GM18526 (cell line): ENCODE results near the gene TF.

Experiments
- POLR2A ChIP-seq: IDR thresholded peaks from 3 replicates; pipeline ENCODE4 v1.6.1; 2011; ENCODE audit not compliant: insufficient read length; ENCODE audit errors: extremely low read depth

TF gene

DNA sequence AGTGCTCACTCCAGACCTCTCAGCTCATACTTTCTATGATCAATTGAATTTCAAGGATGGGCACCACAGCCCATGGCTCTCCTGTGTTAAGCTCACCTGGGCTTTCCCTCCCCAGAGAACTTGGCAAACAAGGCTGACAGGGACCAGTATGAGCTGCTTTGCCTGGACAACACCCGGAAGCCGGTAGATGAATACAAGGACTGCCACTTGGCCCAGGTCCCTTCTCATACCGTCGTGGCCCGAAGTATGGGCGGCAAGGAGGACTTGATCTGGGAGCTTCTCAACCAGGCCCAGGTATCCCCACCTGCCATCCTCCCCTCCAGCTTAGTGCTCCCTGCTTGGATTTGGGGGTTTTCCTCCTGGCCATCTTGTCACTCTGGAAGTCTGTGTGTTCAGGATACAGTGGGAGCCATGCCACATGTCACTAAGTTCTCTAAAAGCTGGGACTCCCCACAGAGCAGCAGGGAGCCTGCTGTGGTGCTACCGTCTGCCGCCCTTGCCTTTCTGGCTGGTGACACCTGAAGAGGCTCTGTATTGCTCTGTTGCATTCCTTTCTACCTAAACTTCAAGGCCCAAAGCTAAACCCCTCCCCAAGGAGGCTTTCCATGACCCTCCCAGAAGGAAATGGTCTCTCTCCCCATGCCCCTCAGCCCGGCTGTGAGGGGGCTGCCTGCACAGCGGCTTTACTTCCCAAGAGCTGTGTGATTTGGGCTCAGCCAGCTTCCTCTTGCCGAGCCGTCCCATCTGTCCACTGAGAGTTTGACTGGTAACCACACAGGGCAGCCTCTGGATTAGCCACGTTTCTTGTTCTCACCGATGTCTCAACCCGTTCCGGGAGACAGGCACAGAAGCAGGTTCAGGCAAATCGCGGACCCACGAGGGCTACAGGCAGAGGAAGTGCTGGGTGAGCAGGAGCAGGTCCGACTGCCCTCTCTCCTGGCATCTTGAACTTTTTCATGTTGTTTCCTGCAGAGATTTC, 10.8 kb downstream of the TF start:
- no peak for TF ChIP-seq POLR2A

DNA sequence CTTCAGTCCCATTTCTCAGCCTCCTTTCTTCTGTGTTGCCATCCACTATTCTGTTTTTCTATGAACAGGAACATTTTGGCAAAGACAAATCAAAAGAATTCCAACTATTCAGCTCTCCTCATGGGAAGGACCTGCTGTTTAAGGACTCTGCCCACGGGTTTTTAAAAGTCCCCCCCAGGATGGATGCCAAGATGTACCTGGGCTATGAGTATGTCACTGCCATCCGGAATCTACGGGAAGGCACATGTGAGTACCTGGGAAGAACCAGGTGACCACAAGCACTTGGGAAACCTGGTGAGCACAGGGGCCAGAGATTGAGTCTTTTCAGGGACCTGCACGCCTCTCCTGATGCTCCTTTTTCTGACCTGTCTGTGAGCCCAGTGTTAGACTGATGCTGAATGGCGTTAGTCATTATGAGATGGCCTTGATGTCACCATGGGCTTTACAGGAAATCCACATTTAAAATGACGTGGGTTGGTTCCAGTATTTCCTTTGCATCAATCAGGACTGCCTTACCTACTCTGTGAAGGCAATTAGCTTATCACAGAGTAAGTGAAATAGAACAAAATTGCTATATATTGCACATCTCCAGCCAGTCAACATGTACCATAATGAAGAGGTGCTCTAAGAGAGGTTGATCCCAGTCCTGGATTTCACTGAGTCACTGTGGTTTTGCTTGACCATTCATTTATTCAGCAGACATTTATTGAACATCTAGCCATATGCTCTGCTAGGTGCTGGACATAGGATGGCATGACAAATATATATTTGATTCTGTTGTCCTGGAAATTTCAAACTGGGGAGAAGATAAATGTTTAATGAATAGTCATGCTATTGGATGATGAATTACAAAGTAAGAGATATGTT, 11.7 kb downstream of the TF start:
- no peak for TF ChIP-seq POLR2A

DNA sequence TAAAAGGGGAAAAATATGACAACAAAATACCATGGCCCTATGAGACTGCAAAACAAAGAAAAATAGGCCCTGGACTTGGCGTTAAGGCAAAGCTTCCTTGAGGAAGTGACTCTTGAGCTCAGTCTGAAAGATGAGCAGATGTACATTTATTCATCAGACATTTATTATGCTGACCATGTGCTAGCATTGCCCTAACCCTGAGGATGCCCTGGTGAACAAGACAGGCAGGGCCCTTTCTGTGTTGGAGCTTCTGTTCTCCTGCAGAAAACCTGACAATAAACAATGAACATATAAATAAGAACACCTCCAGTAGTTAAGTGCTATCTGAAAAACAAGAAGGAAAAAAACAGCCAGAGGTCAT, 12.4 kb downstream of the TF start:
- no peak for TF ChIP-seq POLR2A

DNA sequence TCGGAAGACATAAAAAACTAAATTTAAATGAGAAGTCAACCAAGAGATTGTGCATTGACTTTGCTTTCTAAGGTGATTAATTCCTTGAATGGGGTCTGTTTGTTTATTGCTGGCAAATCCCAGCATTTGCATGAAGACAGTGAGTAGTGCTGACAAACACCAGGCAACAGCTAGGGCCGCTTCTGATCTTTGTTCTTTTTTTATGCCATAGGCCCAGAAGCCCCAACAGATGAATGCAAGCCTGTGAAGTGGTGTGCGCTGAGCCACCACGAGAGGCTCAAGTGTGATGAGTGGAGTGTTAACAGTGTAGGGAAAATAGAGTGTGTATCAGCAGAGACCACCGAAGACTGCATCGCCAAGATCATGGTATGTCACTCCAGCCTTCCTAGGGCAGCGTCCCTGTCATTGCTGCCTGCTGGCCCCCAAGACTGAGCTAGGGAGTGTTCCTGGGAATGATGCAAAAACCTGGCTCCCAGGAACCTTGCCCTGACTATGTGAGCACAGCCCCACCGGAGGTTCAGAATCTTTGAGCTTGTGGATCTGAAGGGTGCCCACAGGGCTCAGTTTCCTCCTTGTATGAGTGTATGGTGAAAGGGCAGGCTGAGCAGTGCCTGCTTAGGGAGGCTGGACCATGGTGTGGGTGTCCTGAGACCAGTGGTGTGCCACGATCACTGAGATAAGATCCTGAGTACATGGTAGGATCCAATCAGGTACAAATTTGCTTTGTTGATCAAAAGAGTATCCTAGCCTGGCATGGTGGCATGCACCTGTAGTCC, 13.0 kb downstream of the TF start:
- no peak for TF ChIP-seq POLR2A

DNA sequence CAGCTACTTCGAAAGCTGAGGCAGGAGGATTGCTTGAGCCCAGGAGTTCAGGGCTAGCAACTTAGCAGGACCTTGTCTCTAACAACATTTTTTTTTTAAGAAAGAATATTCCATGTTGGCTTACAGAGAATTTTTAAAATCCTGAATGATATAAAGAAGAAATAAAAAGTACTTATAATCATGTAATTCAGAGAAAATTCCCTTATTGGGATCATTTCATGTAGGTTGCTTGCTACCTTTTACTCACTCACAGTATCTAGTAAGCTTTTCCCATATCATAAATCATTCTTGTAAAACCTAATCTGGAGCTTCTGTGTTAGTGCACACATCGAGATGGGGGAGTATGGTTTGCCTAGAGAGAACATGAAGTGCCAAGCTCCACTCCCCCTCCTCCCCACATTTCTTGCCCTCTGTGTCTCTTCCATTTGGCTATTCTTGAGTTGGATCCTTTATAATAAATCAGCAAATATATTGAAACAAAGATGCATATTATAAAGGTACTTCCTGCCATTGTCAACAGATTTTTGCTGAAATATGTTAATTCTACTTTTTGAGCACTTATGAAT, 13.6 kb downstream of the TF start:
- no peak for TF ChIP-seq POLR2A

DNA sequence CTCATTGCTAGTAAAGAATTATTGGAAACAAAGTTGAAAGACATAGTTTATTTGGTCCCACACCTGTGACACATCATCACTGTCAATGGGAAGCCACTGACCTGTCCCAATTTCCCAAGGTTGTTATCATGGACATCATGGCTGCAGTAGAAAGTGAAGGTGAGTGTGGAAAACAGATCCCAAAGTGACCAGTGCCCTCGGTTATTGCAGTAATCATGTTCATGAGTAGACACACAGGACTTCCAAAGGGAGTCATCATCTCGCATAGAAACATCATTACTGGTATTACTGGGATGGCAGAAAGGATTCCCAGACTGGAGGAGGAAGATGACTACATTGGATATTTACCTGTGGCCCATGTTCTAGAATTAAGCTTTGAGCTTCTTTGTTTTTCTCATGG, 14.7 kb downstream of the TF start:
- no peak for TF ChIP-seq POLR2A

DNA sequence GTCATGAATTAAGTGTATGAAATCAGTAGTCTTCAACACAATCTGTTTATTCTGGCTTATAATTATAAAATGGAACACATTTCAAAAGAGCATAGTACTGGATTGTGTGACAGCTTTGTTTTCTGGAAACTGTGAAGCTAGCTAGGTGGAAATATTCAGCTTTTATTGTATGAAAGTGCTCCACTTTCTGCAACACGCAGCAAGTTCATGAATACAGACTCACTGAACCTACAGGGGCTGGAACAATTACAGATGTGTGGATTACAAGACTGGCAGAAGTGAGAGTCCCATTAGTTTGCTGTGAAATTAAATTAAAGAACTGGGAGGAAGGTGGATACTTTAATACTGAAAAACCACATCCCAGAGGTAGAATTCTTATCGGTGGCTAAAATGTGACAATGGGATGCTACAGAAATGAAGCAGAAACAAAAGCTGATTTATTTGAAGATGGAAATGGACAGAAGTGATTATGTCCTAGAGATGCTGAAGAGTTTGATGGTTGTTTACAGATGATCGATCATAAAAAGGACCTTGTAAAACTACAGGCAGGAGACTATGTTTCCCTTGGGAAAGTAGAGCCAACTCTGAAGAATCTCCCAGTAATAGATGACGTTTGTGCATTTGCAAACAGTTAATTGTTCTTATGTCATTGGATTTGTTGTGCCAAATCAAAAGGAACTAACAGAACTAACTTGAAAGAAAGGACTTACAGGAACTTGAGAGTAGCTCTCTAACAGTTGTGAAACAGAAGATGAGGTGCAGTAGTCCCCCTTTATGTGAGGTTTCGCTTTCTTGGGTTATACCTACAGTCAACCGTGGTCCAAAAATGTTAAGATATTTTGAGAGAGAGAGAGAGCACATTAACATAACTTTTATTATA, 15.7 kb downstream of the TF start:
- no peak for TF ChIP-seq POLR2A

DNA sequence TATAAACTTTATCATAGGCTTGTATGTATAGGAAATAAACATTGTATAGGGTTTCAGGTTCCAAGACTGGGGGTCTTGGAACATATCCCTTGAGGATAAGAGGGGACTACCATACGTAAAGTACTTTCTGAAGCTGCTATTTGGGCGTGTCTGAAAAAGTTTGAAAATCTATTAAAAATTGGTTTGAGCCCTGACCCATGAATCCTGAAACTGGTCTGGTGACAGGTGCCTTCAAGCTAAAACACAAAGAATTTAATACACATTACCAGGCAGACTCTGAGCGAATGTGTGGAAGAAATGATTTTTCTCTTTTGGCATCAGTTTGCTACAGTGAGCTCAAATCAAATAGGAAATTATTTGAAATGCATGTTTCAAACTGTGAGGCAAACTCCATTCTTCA, 16.3 kb downstream of the TF start:
- TF ChIP-seq POLR2A, result no peak

DNA sequence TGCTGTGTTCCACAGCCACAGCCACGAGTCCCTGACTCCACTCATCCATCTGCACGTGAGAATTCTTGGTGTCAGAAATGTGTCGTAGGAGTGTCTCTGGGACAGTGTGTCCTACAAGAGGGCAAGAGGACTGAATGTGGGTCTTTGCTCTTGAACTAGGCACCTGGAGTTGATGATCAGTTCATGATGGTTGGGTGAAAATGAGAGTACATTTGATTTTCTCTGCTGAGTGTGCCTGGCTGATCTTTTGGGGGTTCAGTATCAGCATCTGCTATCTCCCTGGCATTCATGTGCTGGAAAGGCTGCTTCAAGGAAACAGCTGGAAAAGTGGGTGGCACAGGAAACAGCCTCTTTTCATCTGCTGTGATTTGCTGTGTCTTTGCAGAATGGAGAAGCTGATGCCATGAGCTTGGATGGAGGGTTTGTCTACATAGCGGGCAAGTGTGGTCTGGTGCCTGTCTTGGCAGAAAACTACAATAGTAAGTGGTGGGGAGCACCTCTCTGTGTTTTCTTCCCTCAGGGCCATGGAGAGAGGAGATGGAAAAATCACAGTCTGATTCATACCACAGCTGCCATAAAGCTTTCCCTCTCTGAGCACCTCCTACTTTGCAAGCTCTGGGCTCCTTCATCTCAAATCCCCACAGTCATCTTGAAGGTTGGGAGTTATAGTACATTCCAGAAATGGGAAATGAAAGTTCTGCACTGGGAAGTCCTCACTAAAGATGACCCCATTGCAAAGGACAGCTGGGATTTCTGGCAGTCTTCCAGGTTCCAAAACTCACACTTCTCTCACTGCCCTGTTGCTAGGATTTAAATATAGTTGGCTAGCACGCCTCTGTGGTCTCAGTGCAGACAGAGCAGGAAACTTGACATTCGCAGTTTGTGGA, 17.8 kb downstream of the TF start:
- TF ChIP-seq POLR2A, result no peak

DNA sequence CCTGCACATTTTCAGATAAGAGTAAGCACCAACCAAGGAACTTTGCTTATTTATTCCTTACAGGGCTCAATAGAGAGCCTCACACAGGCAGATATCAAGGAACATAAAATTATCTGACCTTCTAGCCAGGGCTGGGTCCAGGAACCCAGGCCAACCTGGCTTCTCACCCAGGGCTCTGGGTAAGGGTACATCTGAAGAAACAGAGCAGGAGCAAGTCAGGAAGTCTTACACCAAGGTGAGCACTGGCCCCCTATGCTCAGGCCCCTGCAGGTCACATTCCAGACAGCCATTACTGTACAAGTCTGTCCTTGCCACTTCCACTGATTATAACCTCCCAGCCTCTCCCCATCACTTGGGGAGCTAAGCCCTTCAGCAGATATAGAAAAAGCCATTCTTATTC, 19.1 kb downstream of the TF start:
- no peak for TF ChIP-seq POLR2A

DNA sequence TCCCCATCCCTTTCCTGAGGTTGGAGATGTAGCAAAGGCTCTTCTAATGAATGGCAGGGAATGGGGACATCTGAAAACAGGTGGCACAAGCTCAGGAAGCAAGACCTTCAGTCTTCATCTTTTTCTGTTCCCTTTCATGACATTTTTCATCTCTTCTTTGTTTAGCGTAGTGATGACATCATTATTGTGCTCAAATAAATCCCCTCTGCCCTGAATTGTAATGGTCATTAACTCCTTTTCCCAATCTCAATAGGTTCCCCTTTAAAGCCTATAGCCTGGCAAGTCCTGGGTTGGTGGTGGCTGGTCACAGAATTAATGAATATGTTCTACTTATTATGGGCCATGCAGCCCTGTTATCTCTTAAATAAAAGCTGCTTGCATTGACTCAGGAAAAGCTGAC, 21.4 kb downstream of the TF start:
- TF ChIP-seq POLR2A, result no peak

DNA sequence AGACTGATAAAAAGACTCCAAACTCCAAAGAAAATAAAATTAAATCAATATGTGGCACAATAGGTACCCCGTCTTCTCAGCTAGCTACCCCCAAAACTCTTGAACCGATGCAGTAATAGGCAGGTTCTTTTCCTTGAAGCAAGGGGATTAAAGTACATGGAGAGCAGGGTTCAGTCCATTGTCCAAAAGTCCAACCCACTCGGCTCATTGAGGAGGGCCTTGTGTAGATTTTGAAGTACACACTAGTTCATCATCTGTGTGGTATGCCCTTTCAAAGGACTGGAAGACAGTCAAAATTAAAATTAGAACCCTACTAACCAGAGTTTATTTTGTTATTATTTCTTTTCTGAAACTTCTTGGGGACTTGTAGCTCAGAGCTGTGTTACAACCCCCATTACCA, 23.3 kb downstream of the TF start:
- TF ChIP-seq POLR2A, result no peak

DNA sequence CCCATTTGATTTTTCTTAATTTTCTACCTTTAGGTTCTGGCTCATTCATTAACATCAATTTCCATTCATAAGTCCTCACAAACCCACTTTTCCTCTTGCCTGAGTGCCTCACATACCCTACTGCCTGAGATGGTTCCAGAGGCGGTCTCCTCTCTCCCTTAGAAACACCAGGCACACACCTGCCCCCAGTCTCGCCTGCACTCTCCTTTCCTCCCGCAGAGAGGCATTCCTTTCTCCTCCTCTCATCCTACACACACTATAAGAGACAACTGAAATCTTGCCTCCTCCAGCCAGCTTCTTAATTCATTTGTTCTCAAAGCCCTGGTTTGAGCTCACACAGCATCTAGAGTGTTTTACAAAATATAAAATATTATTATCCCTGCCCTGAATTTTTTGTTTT, 27.5 kb downstream of the TF start:
- TF ChIP-seq POLR2A, result no peak

DNA sequence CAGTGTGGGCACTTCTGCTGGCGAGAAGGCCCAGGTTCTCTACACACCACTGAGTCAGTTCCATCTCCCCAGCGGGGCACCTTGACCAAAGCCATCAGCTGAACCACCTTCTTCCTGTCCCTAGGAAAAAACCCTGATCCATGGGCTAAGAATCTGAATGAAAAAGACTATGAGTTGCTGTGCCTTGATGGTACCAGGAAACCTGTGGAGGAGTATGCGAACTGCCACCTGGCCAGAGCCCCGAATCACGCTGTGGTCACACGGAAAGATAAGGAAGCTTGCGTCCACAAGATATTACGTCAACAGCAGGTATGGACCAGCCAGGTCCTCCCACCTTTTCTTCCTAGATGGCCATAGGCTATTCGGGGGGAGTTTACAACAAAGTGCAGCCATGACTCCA, 29.1 kb downstream of the TF start:
- TF ChIP-seq POLR2A, result no peak

DNA sequence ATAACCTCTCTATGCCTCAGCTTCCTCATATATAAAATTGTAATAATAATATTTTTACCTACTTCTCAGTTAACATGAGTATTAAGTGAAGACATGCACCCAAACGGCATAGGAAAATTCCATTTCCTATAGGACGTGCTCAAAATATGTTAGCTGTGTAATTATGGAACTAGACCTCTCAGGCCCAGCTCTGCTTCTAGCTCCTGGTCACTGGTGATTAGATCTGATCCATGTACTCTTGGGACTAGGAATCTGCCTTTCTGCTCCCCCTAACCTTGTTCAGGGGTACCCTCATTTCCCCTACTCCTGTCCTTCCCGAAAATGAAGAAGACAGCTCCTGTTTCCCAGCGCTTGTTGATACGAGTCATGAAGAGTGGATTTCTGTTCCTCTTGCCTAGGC, 29.6 kb downstream of the TF start:
- TF ChIP-seq POLR2A, result no peak
